Measurements from ENCODE around the gene AHRR. TPM values are rescaled to one million over a fixed set of nuclear protein-coding genes. Genes with fewer than 3 reads are reported as not detected.
A peak's percentile ranks its signal among the peaks of the same experiment; 100 is the strongest.

Gene AHRR
- total and polyA plus RNA-seq, 9 of the 15 experiments (the other 6 are each of a cell fraction or from before 2014, with no cell fraction given), result 0.06 to 1.6 (median 0.75) TPM; not detected in 1

DNA sequence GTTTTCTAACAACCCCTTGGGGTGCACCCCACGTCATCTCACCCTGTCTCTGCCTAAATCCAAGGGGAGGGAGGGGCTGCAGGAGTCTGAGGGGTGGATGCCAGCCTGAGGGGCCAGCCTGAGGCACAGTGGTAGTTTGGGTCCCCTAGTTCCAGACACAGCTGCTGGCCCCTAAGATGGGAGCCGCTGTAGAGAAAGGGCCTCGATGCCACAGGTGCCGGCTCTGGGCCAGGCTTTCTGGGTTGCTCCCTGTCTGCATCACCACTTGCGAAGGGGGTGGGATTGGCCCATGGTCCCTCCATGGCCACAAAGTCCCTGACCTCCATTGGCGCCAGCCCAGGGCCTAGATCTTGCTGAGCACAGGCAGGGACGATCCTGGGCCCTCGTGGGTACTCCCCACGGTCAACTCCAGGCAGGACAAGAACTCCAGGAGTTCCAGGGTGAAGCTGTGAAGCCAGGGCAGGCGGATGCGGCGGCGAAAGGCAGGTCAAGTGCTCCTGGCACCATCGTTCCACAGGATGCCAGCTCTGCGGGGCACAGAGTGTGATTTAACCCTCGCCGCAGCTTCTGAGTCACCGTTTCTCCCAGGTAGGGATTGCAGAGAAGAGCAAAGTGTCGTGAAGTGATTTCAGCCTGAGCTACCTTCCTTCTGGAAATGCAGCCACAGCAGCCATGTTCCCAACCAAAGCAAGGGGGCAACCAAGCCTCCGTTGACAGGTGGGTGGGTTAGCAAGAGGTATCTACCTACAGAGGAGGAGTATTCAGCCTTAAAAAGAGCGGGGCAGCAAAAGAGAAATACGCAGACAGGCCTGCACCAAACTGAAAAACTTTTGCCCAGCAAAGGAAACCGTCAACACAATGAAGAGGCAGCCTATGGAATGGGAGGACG lies 79.9 kb downstream of the AHRR start:
- WGBS (ENCODE audit: insufficient coverage, low coverage, missing lambda C conversion rate), result 5% methylated on average over 24 of the region's 24 CpGs
- DNase-seq (ENCODE audit: extremely low read depth in 1 of 4, low spot score in 3 of 4) (no peak), FAIRE-seq (no peak), ATAC-seq (no peak)
- peaks cover 74 to 83% of the 10 kb centered on the region in 2 experiments for H3K27me3 ChIP-seq (ENCODE audit: control insufficient read depth in 2 of 2, insufficient read depth in 2 of 2, low read length in 2 of 2)
- H4K20me1 ChIP-seq (replicated peaks; ENCODE audit: control insufficient read depth, insufficient read depth, low read length), result peaks cover 8% of the 10 kb centered on the region; the same call in 1 of the 2 replicates
- BruUV-seq (replicated peaks), result no TSS peak
- TF ChIP-seq NFXL1 (CRISPR knock-in tag; IDR thresholded peaks at IDR 0.05) (no peak), C11orf30 (IDR thresholded peaks at IDR 0.05; ENCODE audit: low read depth) (no peak), ZFP36 (IDR thresholded peaks at IDR 0.05; ENCODE audit: low read depth, low read length, partially characterized antibody) (no peak), ZNF561 (CRISPR knock-in tag; conservative IDR thresholded peaks at IDR 0.05) (no peak)
- TF ChIP-seq, protein P1, sequence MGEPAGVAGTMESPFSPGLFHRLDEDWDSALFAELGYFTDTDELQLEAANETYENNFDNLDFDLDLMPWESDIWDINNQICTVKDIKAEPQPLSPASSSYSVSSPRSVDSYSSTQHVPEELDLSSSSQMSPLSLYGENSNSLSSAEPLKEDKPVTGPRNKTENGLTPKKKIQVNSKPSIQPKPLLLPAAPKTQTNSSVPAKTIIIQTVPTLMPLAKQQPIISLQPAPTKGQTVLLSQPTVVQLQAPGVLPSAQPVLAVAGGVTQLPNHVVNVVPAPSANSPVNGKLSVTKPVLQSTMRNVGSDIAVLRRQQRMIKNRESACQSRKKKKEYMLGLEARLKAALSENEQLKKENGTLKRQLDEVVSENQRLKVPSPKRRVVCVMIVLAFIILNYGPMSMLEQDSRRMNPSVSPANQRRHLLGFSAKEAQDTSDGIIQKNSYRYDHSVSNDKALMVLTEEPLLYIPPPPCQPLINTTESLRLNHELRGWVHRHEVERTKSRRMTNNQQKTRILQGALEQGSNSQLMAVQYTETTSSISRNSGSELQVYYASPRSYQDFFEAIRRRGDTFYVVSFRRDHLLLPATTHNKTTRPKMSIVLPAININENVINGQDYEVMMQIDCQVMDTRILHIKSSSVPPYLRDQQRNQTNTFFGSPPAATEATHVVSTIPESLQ (CRISPR knock-in tag; IDR thresholded peaks at IDR 0.05), result no peak
- TF ChIP-seq, protein P2, sequence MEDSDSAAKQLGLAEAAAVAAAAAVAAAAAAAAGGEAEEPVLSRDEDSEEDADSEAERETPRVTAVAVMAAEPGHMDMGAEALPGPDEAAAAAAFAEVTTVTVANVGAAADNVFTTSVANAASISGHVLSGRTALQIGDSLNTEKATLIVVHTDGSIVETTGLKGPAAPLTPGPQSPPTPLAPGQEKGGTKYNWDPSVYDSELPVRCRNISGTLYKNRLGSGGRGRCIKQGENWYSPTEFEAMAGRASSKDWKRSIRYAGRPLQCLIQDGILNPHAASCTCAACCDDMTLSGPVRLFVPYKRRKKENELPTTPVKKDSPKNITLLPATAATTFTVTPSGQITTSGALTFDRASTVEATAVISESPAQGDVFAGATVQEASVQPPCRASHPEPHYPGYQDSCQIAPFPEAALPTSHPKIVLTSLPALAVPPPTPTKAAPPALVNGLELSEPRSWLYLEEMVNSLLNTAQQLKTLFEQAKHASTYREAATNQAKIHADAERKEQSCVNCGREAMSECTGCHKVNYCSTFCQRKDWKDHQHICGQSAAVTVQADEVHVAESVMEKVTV (CRISPR knock-in tag; IDR thresholded peaks at IDR 0.05), result no peak
- no peaks in the 10 kb centered on the region for H3K79me2 ChIP-seq (ENCODE audit: control insufficient read depth, insufficient read depth, low read length)
- H3K9ac ChIP-seq (ENCODE audit: insufficient read depth in 1 of 2, low read depth in 2 of 2, low read length in 2 of 2), result peak overlapping the region in 1 of 2 experiments; percentile 65; a peak in 1 of 4 replicates
- no peaks in the 10 kb centered on the region for H3K9me1 ChIP-seq (ENCODE audit: control insufficient read depth, insufficient read depth, low read length)
- no peak overlapping the region for H3K4me3 ChIP-seq
- H3K4me1 ChIP-seq (replicated peaks in 1 of 2; ENCODE audit: control insufficient read depth in 2 of 2, insufficient read depth in 2 of 2, low read length in 2 of 2), result peaks cover 0 to 22% of the 10 kb centered on the region in 2 experiments; a peak in 2 of 5 replicates
- H2AFZ ChIP-seq (ENCODE audit: low read depth, low read length), result no peak overlapping the region
- H3K36me3 ChIP-seq (ENCODE audit: control insufficient read depth, insufficient read depth, low read length), result no peaks in the 10 kb centered on the region
- H3K9me3 ChIP-seq (replicated peaks; ENCODE audit: control insufficient read depth, insufficient read depth, low read depth, low read length), result no peaks in the 10 kb centered on the region
- ChIA-PET POLR2A (interaction anchor here (0.6 to 0.9 kb wide), 2 partner anchors 10 to 387 kb away, joined by 3 read pairs; no protein-coding TSS in a partner anchor), CTCF (ENCODE audit: low intra/inter-chr PET ratio) (no interaction called here)
- intact Hi-C loops (cut with micrococcal nuclease), result no loop called here
- H3K4me2 ChIP-seq (ENCODE audit: insufficient read depth, low read length), result no peak overlapping the region
- H3K27ac ChIP-seq (ENCODE audit: extremely low read depth, low read depth, low read length), result no peak overlapping the region
- in situ Hi-C loops (cut with MboI), result no loop called here
